ENCODE data around the gene TWIST1. TPM values are rescaled to one million over a fixed set of nuclear protein-coding genes. Genes with fewer than 3 reads are reported as not detected.

Gene TWIST1
- total RNA-seq, 1 experiment from 2014 or later, result not detected

- in situ Hi-C loops (cut with HindIII; ENCODE audit: low pct_unique_long_range_greater_than_20kb, low sequenced_read_pairs), result no loop called here
- no peak for DNase-seq (ENCODE audit: low read depth)
Observed at GRCh38 chr7:19101472-19101871, 16.0 kb downstream of the TWIST1 start.

GRCh38 chr7:19099924-19100323 lies 17.5 kb downstream of the TWIST1 start:
- in situ Hi-C loops (cut with HindIII; ENCODE audit: low pct_unique_long_range_greater_than_20kb, low sequenced_read_pairs), result no loop called here

GRCh38 chr7:19099194-19099593 lies 18.2 kb downstream of the TWIST1 start:
- in situ Hi-C loops (cut with HindIII; ENCODE audit: low pct_unique_long_range_greater_than_20kb, low sequenced_read_pairs), result no loop called here

More at GRCh38 chr7:19099924-19100323, 17.5 kb downstream of the TWIST1 start:
- DNase-seq (ENCODE audit: low read depth), result no peak

GRCh38 chr7:19098510-19098909 lies 18.9 kb downstream of the TWIST1 start:
- in situ Hi-C loops (cut with HindIII; ENCODE audit: low pct_unique_long_range_greater_than_20kb, low sequenced_read_pairs), result no loop called here

More at GRCh38 chr7:19099194-19099593, 18.2 kb downstream of the TWIST1 start:
- DNase-seq (ENCODE audit: low read depth), result no peak

GRCh38 chr7:19097165-19098055 lies 20.0 kb downstream of the TWIST1 start:
- in situ Hi-C loops (cut with HindIII; ENCODE audit: low pct_unique_long_range_greater_than_20kb, low sequenced_read_pairs), result no loop called here
- no peak for DNase-seq (ENCODE audit: low read depth)

More at GRCh38 chr7:19098510-19098909, 18.9 kb downstream of the TWIST1 start:
- DNase-seq (ENCODE audit: low read depth), result no peak

- in situ Hi-C loops (cut with HindIII; ENCODE audit: low pct_unique_long_range_greater_than_20kb, low sequenced_read_pairs), result no loop called here
- no peak for DNase-seq (ENCODE audit: low read depth)
Observed at GRCh38 chr7:19095353-19095860, 22.0 kb downstream of the TWIST1 start.

GRCh38 chr7:19094598-19095352 lies 22.7 kb downstream of the TWIST1 start:
- no peak for DNase-seq (ENCODE audit: low read depth)
- in situ Hi-C loops (cut with HindIII; ENCODE audit: low pct_unique_long_range_greater_than_20kb, low sequenced_read_pairs), result no loop called here

GRCh38 chr7:19094138-19094537 lies 23.3 kb downstream of the TWIST1 start:
- in situ Hi-C loops (cut with HindIII; ENCODE audit: low pct_unique_long_range_greater_than_20kb, low sequenced_read_pairs), result no loop called here

GRCh38 chr7:19091550-19092200 lies 25.8 kb downstream of the TWIST1 start:
- in situ Hi-C loops (cut with HindIII; ENCODE audit: low pct_unique_long_range_greater_than_20kb, low sequenced_read_pairs), result no loop called here
- no peak for DNase-seq (ENCODE audit: low read depth)

More at GRCh38 chr7:19094138-19094537, 23.3 kb downstream of the TWIST1 start:
- no peak for DNase-seq (ENCODE audit: low read depth)

- in situ Hi-C loops (cut with HindIII; ENCODE audit: low pct_unique_long_range_greater_than_20kb, low sequenced_read_pairs), result no loop called here
- no peak for DNase-seq (ENCODE audit: low read depth)
Observed at GRCh38 chr7:19090526-19090925, 26.9 kb downstream of the TWIST1 start.

GRCh38 chr7:19089797-19090196 lies 27.6 kb downstream of the TWIST1 start:
- in situ Hi-C loops (cut with HindIII; ENCODE audit: low pct_unique_long_range_greater_than_20kb, low sequenced_read_pairs), result no loop called here
- no peak for DNase-seq (ENCODE audit: low read depth)

- in situ Hi-C loops (cut with HindIII; ENCODE audit: low pct_unique_long_range_greater_than_20kb, low sequenced_read_pairs), result no loop called here
- no peak for DNase-seq (ENCODE audit: low read depth)
Observed at GRCh38 chr7:19089378-19089777, 28.1 kb downstream of the TWIST1 start.

GRCh38 chr7:19080093-19080492 lies 37.3 kb downstream of the TWIST1 start:
- in situ Hi-C loops (cut with HindIII; ENCODE audit: low pct_unique_long_range_greater_than_20kb, low sequenced_read_pairs), result no loop called here
- DNase-seq (ENCODE audit: low read depth), result no peak

- in situ Hi-C loops (cut with HindIII; ENCODE audit: low pct_unique_long_range_greater_than_20kb, low sequenced_read_pairs), result no loop called here
- DNase-seq (ENCODE audit: low read depth), result peak; percentile 18
Observed at GRCh38 chr7:19079066-19079465, 38.4 kb downstream of the TWIST1 start.

GRCh38 chr7:19069842-19070241 lies 47.6 kb downstream of the TWIST1 start:
- in situ Hi-C loops (cut with HindIII; ENCODE audit: low pct_unique_long_range_greater_than_20kb, low sequenced_read_pairs), result no loop called here
- no peak for DNase-seq (ENCODE audit: low read depth)

- DNase-seq (ENCODE audit: low read depth), result no peak
- in situ Hi-C loops (cut with HindIII; ENCODE audit: low pct_unique_long_range_greater_than_20kb, low sequenced_read_pairs), result no loop called here
Observed at GRCh38 chr7:19066170-19066569, 51.3 kb downstream of the TWIST1 start.
